IMR-90 (cell line): Measurements from ENCODE around the gene ABCA9. TPM values are rescaled to one million over a fixed set of nuclear protein-coding genes. Genes with fewer than 3 reads are reported as not detected.

Experiments used
- ATAC-seq: fragments of 200-7000 bp; cut with Tn5 transposase; 2 replicates; pipeline ENCODE4 v1.9.1; 2020; ENCODE audit warnings: low read depth, mild to moderate bottlenecking, moderate library complexity
- BruUV-seq: library from RNA; stranded (reverse); fragments of 400-500 nt; replicated peaks from 2 replicates; lab custom pipeline; 2021; lab: Mats Ljungman, UMichigan
- CTCF ChIA-PET: fragments of 300-600 bp; formaldehyde crosslinking; extraction: SDS; loops from one replicate; lab custom pipeline; 2021; ENCODE audit warnings: antibody characterized with exemption; lab: Yijun Ruan, JAX
- POLR2A ChIA-PET: fragments of 300-600 bp; sonication (Branson Sonifier 250); formaldehyde crosslinking; loops from one replicate; lab custom pipeline; 2022; ENCODE audit warnings: antibody characterized with exemption; ENCODE audit not compliant: unreplicated experiment; lab: Charles Lee
- DNase-seq: peaks from one replicate; pipeline ENCODE4 v3.0.0; 2013
- H2AFZ ChIP-seq: replicated peaks from 2 replicates; pipeline ENCODE3; 2013; ENCODE audit warnings: low read length, mild to moderate bottlenecking; ENCODE audit not compliant: poor library complexity
- H2AK5ac ChIP-seq: 2 replicates; pipeline ENCODE4 v1.6.1; 2013; ENCODE audit warnings: low read depth, low read length, inconsistent platforms
- H2AK9ac ChIP-seq: replicated peaks from 2 replicates; pipeline ENCODE3; 2013; ENCODE audit warnings: mild to moderate bottlenecking, low read depth, low read length, moderate library complexity; ENCODE audit not compliant: poor library complexity
- H2BK120ac ChIP-seq: 2 replicates; pipeline ENCODE4 v1.6.1; 2013; ENCODE audit warnings: low read depth, low read length, inconsistent platforms
- H2BK15ac ChIP-seq: 3 replicates; pipeline ENCODE4 v1.6.1; 2013; ENCODE audit warnings: low read depth, low read length, inconsistent platforms
- H2BK20ac ChIP-seq: 2 replicates; pipeline ENCODE4 v1.6.1; 2013; ENCODE audit warnings: low read depth, mild to moderate bottlenecking, inconsistent platforms, low read length, moderate library complexity
- H2BK5ac ChIP-seq: 2 replicates; pipeline ENCODE4 v1.6.1; 2013; ENCODE audit warnings: mild to moderate bottlenecking, low read depth, low read length, inconsistent platforms; ENCODE audit not compliant: poor library complexity, severe bottlenecking
- H3K14ac ChIP-seq: replicated peaks from 2 replicates; pipeline ENCODE4 v1.6.1; 2013; ENCODE audit warnings: low read depth, low read length, inconsistent platforms
- H3K18ac ChIP-seq: 2 replicates; pipeline ENCODE4 v1.6.1; 2013; ENCODE audit warnings: low read depth, low read length, control low read depth
- H3K23ac ChIP-seq: 2 replicates; pipeline ENCODE4 v1.6.1; 2013; ENCODE audit warnings: low read depth, low read length, inconsistent platforms
- H3K27ac ChIP-seq: 2 replicates; pipeline ENCODE4 v1.5.1; 2013; ENCODE audit warnings: mild to moderate bottlenecking, control low read depth, low read length; ENCODE audit not compliant: insufficient read depth
- H3K27me3 ChIP-seq: 2 replicates; pipeline ENCODE4 v1.6.1; 2013; ENCODE audit warnings: low read length; ENCODE audit not compliant: control insufficient read depth, insufficient read depth
- H3K36me3 ChIP-seq: 2 replicates; pipeline ENCODE4 v1.6.1; 2013; ENCODE audit warnings: low read length, mixed read lengths; ENCODE audit not compliant: control insufficient read depth, insufficient read depth
- H3K4ac ChIP-seq: 2 replicates; pipeline ENCODE4 v1.6.1; 2013; ENCODE audit warnings: low read depth, low read length, inconsistent platforms
- H3K4me1 ChIP-seq: 2 replicates; pipeline ENCODE4 v1.6.1; 2013; ENCODE audit warnings: low read length, mixed read lengths; ENCODE audit not compliant: control insufficient read depth, insufficient read depth
- H3K4me2 ChIP-seq: 2 replicates; pipeline ENCODE4 v1.6.1; 2013; ENCODE audit warnings: low read depth, mild to moderate bottlenecking, control low read depth, low read length, moderate library complexity
- H3K4me3 ChIP-seq: 2 replicates; pipeline ENCODE4 v1.5.1; 2013; ENCODE audit warnings: low read depth, mild to moderate bottlenecking, control low read depth, low read length, moderate library complexity; ENCODE audit not compliant: insufficient read depth
- H3K56ac ChIP-seq: 2 replicates; pipeline ENCODE4 v1.6.1; 2013; ENCODE audit warnings: low read length, inconsistent platforms; ENCODE audit not compliant: insufficient read depth; ENCODE audit errors: extremely low read depth
- H3K79me1 ChIP-seq, 2 experiments: 2 replicates each; pipeline ENCODE4 v1.6.1; 2013; ENCODE audit warnings: low read length in 2 of 2, inconsistent platforms in 1 of 2, low read depth in 1 of 2
- H3K9ac ChIP-seq: 2 replicates; pipeline ENCODE4 v1.6.1; 2013; ENCODE audit warnings: low read depth, low read length, control low read depth
- H3K9me1 ChIP-seq: 2 replicates; pipeline ENCODE4 v1.6.1; 2013; ENCODE audit warnings: low read length, inconsistent platforms; ENCODE audit not compliant: insufficient read depth
- H3K9me3 ChIP-seq: 2 replicates; pipeline ENCODE4 v1.6.1; 2013; ENCODE audit warnings: low read length; ENCODE audit not compliant: control insufficient read depth, insufficient read depth
- H4K20me1 ChIP-seq: 2 replicates; pipeline ENCODE4 v1.6.1; 2013; ENCODE audit warnings: low read length, inconsistent platforms; ENCODE audit not compliant: insufficient read depth
- H4K5ac ChIP-seq: 2 replicates; pipeline ENCODE4 v1.6.1; 2013; ENCODE audit warnings: mild to moderate bottlenecking, low read depth, low read length, control low read depth
- H4K8ac ChIP-seq, 2 experiments: 2 replicates each; pipeline ENCODE4 v1.6.1; 2013; ENCODE audit warnings: low read depth in 2 of 2, low read length in 2 of 2, control low read depth in 1 of 2, inconsistent platforms in 1 of 2
- H4K91ac ChIP-seq: 2 replicates; pipeline ENCODE4 v1.6.1; 2013; ENCODE audit warnings: low read depth, low read length, inconsistent platforms; ENCODE audit not compliant: insufficient read depth
- CEBPB ChIP-seq: IDR thresholded peaks from 2 replicates; pipeline ENCODE4 v1.6.1; 2012; ENCODE audit warnings: low read depth, low read length, improper control_type of control experiment
- RAD21 ChIP-seq: IDR thresholded peaks from 2 replicates; pipeline ENCODE4 v1.6.1; 2012; ENCODE audit warnings: low read length, improper control_type of control experiment
- WGBS, 2 experiments: methylation state at CpG; one replicate each; pipeline versions ENCODE4 v1.1.5 to v1.1.7; 2013; ENCODE audit warnings: missing lambda C conversion rate in 2 of 2; ENCODE audit not compliant: insufficient read length in 1 of 2; ENCODE audit errors: extremely low coverage in 2 of 2; 5-methylcytosine and 5-hydroxymethylcytosine counted together
- dilution Hi-C: fragments of 300-500 bp; cut with HindIII; formaldehyde crosslinking; loops from one replicate; pipeline ENCODE4 v1.14.3; 2018; ENCODE audit warnings: low sequenced_read_pairs; ENCODE audit not compliant: unreplicated experiment
- in situ Hi-C: fragments of 300-500 bp; cut with MboI; formaldehyde crosslinking; loops from 3 replicates; pipeline ENCODE4 v1.14.3; 2019; ENCODE audit warnings: low sequenced_read_pairs, inconsistent platforms, mixed read lengths
- intact Hi-C: fragments of 100-400 bp; cut with micrococcal nuclease; formaldehyde crosslinking; loops from 2 replicates; pipeline ENCODE4 v1.10.0; 2022
- polyA plus RNA-seq, 3 experiments: library from polyadenylated mRNA; depleted of rRNA; stranded (reverse); fragments of >200 nt; gene quantifications; 2 replicates each; pipeline ENCODE4 v1.2.3, GENCODE V29; 2012; ENCODE audit warnings: low replicate concordance in 1 of 3
- total RNA-seq: library from RNA; depleted of rRNA; stranded (reverse); fragments of >200 nt; gene quantifications from 2 replicates; pipeline ENCODE4 v1.2.3, GENCODE V29; 2012
- TF ChIP-seq, protein P1 (sequence below): fragments of 150-350 bp; IDR thresholded peaks from 2 replicates; pipeline ENCODE4 v1.6.1; 2016; ENCODE audit warnings: low read depth, mild to moderate bottlenecking, low read length, moderate library complexity, borderline replicate concordance

Gene ABCA9
- total and polyA plus RNA-seq, 2 of the 4 experiments (the other 2 are of a cell fraction) = under 0.01 TPM; not detected in 1

GRCh38 chr17:68955181-68955841, 105.4 kb downstream of the ABCA9 start, which contains the start of gene ABCA8 (continued):
- no peak for TF ChIP-seq RAD21

DNA sequence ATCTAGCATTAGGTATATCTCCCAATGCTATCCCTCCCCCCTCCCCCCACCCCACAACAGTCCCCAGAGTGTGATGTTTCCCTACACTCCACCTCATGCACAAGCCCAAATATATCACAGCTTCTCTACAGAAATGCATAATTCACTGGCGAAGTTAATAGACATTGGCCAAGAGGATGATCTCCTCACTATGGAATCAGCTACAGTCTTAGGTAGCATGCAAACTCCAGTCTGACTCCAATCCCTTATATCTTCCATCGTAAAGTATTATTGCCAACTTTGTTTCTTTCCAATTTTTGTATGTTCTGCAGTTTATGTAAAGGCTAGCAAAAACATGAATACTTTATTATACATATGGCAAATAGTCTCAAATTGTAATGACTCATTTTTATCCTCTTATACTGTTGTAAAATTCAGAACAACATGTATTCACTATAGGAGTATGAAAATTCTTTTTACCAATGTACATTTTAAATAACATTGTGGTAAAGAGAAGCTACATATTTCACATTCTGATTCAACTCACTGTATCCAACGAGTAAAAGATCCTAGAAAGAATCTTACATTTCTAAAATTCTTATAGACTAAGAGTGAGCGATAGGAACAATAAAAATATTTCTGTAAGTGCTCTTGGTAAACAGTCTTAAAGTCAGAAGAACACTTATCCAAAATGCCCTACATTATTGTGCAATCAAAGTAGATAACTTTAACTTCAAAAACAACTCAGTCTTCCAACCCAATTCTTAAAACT, 106.4 kb downstream of the ABCA9 start:
- no peaks in the 10 kb centered on the region for H3K9me1 ChIP-seq
- H3K9ac ChIP-seq = no peak overlapping the region; the same call in 1 of the 2 replicates
- peak overlapping the region; percentile 39 for H2BK5ac ChIP-seq
- H3K56ac ChIP-seq = no peak overlapping the region
- peak; percentile 15 for DNase-seq
- ChIA-PET CTCF (interaction anchor here (0.7 kb wide), 1 partner anchor 182 kb away, joined by 3 read pairs; no protein-coding TSS in a partner anchor), POLR2A (no interaction called here)
- no peak overlapping the region for H2BK120ac ChIP-seq
- intact Hi-C loops (no loop called here), dilution Hi-C loops (no loop called here), in situ Hi-C loops (no loop called here)
- no peaks in the 10 kb centered on the region for H3K27me3 ChIP-seq
- H2AK9ac ChIP-seq = no peak overlapping the region
- H3K18ac ChIP-seq = peak overlapping the region; percentile 9; the same call in 1 of the 2 replicates
- no peak overlapping the region for H3K23ac ChIP-seq
- no TSS peak for BruUV-seq
- no peaks in the 10 kb centered on the region for H3K36me3 ChIP-seq
- H2AFZ ChIP-seq = no peak overlapping the region
- no peak overlapping the region; a peak in 1 of 4 replicates for H4K8ac ChIP-seq
- peak overlapping the region; percentile 13; the same call in 1 of the 2 replicates for H4K91ac ChIP-seq
- H3K9me3 ChIP-seq = no peaks in the 10 kb centered on the region
- H2AK5ac ChIP-seq = no peak overlapping the region
- H3K4me3 ChIP-seq = no peak overlapping the region; the same call in 1 of the 2 replicates
- TF ChIP-seq, protein P1, sequence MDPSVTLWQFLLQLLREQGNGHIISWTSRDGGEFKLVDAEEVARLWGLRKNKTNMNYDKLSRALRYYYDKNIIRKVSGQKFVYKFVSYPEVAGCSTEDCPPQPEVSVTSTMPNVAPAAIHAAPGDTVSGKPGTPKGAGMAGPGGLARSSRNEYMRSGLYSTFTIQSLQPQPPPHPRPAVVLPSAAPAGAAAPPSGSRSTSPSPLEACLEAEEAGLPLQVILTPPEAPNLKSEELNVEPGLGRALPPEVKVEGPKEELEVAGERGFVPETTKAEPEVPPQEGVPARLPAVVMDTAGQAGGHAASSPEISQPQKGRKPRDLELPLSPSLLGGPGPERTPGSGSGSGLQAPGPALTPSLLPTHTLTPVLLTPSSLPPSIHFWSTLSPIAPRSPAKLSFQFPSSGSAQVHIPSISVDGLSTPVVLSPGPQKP = no peak
- TF ChIP-seq CEBPB = peak; percentile 91
- no peak overlapping the region for H3K4ac ChIP-seq
- H3K4me2 ChIP-seq = peak overlapping the region; percentile 45; the same call in 1 of the 2 replicates
- H4K20me1 ChIP-seq = no peaks in the 10 kb centered on the region
- H3K14ac ChIP-seq = no peak overlapping the region
- ATAC-seq = peak; percentile 74
- WGBS, 2 experiments = no CpG with 5 or more reads among the region's 4 CpGs
- H3K79me1 ChIP-seq = no peaks in the 10 kb centered on the region
- no peaks in the 10 kb centered on the region; the same call in 1 of the 2 replicates for H3K4me1 ChIP-seq
- no peak overlapping the region for H4K5ac ChIP-seq
- H2BK20ac ChIP-seq = no peak overlapping the region
- no peak overlapping the region for H2BK15ac ChIP-seq
- peak overlapping the region; percentile 33; the same call in 1 of the 2 replicates for H3K27ac ChIP-seq
